GM12878 (cell line): ENCODE data around the gene CENPK. TPM values are rescaled to one million over a fixed set of nuclear protein-coding genes. Genes with fewer than 3 reads are reported as not detected.
A peak's percentile ranks its signal among the peaks of the same experiment; 100 is the strongest.

Source experiments
- ATAC-seq: fragments of 200-7000 bp; cut with Tn5 transposase; 3 replicates; pipeline ENCODE4 v1.9.1; 2020; ENCODE audit warnings: mild to moderate bottlenecking, moderate library complexity
- BruUV-seq: library from RNA; stranded (reverse); fragments of 400-500 nt; replicated peaks from 2 replicates; lab custom pipeline; 2021; lab: Mats Ljungman, UMichigan
- CTCF ChIA-PET: fragments of 300-600 bp; sonication (Branson Sonifier 250); formaldehyde crosslinking; extraction: SDS; loops from one replicate; lab custom pipeline; 2021; ENCODE audit warnings: inconsistent platforms; lab: Yijun Ruan, JAX
- POLR2A ChIA-PET: fragments of 350-600 bp; formaldehyde crosslinking; extraction: SDS; loops from one replicate; lab custom pipeline; 2021; ENCODE audit warnings: inconsistent platforms; lab: Charles Lee
- RAD21 ChIA-PET: fragments of 300-600 bp; sonication (Branson Sonifier 250); formaldehyde crosslinking; loops from one replicate; lab custom pipeline; 2023; ENCODE audit warnings: antibody characterized with exemption; ENCODE audit not compliant: unreplicated experiment; lab: Charles Lee
- SMC1A ChIA-PET: fragments of 300-600 bp; sonication (Branson Sonifier 250); formaldehyde crosslinking; loops from one replicate; lab custom pipeline; 2023; ENCODE audit not compliant: unreplicated experiment, uncharacterized antibody; lab: Charles Lee
- DNase-seq: peaks from one replicate; pipeline ENCODE4 v3.0.0-alpha.2; 2011; ENCODE audit warnings: low read depth, low spot score
- FAIRE-seq: peaks from 3 replicates; lab custom pipeline; 2011; peaks lifted over from hg19 to GRCh38; lab: Jason Lieb, UNC
- H2AFZ ChIP-seq: 2 replicates; pipeline ENCODE4 v1.6.0; 2011; ENCODE audit warnings: low read depth, low read length, control low read depth; ENCODE audit not compliant: control insufficient read depth
- H3K27ac ChIP-seq: 2 replicates; pipeline ENCODE4 v1.5.1; 2011; ENCODE audit warnings: control low read depth; ENCODE audit not compliant: control insufficient read depth, insufficient read depth
- H3K27me3 ChIP-seq, 2 experiments: replicated peaks in 1 of 2; 2 replicates each; pipeline versions ENCODE4 v1.6.0 to v1.6.1; 2011; ENCODE audit warnings: low read length in 1 of 2; ENCODE audit not compliant: control insufficient read depth in 2 of 2, insufficient read depth in 2 of 2
- H3K36me3 ChIP-seq, 2 experiments: 2 replicates each; pipeline ENCODE4 v1.5.1; 2011; ENCODE audit warnings: low read length in 1 of 2; ENCODE audit not compliant: control insufficient read depth in 2 of 2, insufficient read depth in 2 of 2
- H3K4me1 ChIP-seq: 2 replicates; pipeline ENCODE4 v1.6.1; 2011; ENCODE audit warnings: mild to moderate bottlenecking, low read length, moderate library complexity, mixed read lengths; ENCODE audit not compliant: control insufficient read depth, insufficient read depth
- H3K4me2 ChIP-seq: 2 replicates; pipeline ENCODE4 v1.6.0; 2011; ENCODE audit warnings: control low read depth; ENCODE audit not compliant: control insufficient read depth, insufficient read depth
- H3K4me3 ChIP-seq: fragments of 200-600 bp; sonication (generic); 2 replicates; pipeline ENCODE4 v1.5.1; 2016
- H3K79me2 ChIP-seq: 2 replicates; pipeline ENCODE4 v1.6.0; 2011; ENCODE audit warnings: low read length; ENCODE audit not compliant: control insufficient read depth, insufficient read depth
- H3K9ac ChIP-seq: 2 replicates; pipeline ENCODE4 v1.8.0; 2011; ENCODE audit warnings: low read length, control low read depth, mixed read lengths; ENCODE audit not compliant: control insufficient read depth, insufficient read depth
- H3K9me3 ChIP-seq: replicated peaks from 3 replicates; pipeline ENCODE4 v1.5.1; 2011; ENCODE audit warnings: mild to moderate bottlenecking, low read length; ENCODE audit not compliant: control insufficient read depth, insufficient read depth
- H4K20me1 ChIP-seq: 2 replicates; pipeline ENCODE4 v1.6.0; 2011; ENCODE audit not compliant: control insufficient read depth, insufficient read depth
- BHLHE40 ChIP-seq, 2 experiments: fragments of 450-650 bp in 1 of 2; IDR thresholded peaks; 2 replicates each; pipeline ENCODE4 v1.6.1; 2011 to 2017; ENCODE audit warnings: low read depth in 2 of 2, borderline replicate concordance in 1 of 2, improper control_type of control experiment in 1 of 2, low read length in 1 of 2, mild to moderate bottlenecking in 1 of 2
- CBFB ChIP-seq: IDR thresholded peaks from 2 replicates; pipeline ENCODE4 v1.6.1; 2016; ENCODE audit warnings: antibody characterized with exemption, low read depth
- CREB1 ChIP-seq: IDR thresholded peaks from 2 replicates; pipeline ENCODE4 v1.6.1; 2012; ENCODE audit warnings: low read depth, mild to moderate bottlenecking, inconsistent platforms
- HCFC1 ChIP-seq: fragments of 150-350 bp; IDR thresholded peaks from 2 replicates; pipeline ENCODE4 v1.6.1; 2014; ENCODE audit warnings: low read length
- MTA3 ChIP-seq: IDR thresholded peaks from 2 replicates; pipeline ENCODE4 v1.6.1; 2012; ENCODE audit warnings: low read length, inconsistent platforms, borderline replicate concordance
- NRF1 ChIP-seq: conservative IDR thresholded peaks from 2 replicates; pipeline ENCODE4 v1.6.1; 2011; ENCODE audit warnings: mild to moderate bottlenecking, low read depth, low read length, improper control_type of control experiment
- PAX8 ChIP-seq: fragments of 450-650 bp; IDR thresholded peaks from 2 replicates; pipeline ENCODE4 v1.6.1; 2017; ENCODE audit warnings: mild to moderate bottlenecking, moderate library complexity
- RAD51 ChIP-seq: fragments of 450-650 bp; IDR thresholded peaks from 2 replicates; pipeline ENCODE4 v1.6.1; 2016; ENCODE audit warnings: moderate library complexity, mild to moderate bottlenecking, inconsistent platforms
- SIN3A ChIP-seq: IDR thresholded peaks from 2 replicates; pipeline ENCODE4 v1.6.1; 2012; ENCODE audit warnings: low read depth, low read length, improper control_type of control experiment
- TARDBP ChIP-seq: IDR thresholded peaks from 2 replicates; pipeline ENCODE4 v1.6.1; 2016; ENCODE audit warnings: borderline replicate concordance
- TCF12 ChIP-seq: IDR thresholded peaks from 2 replicates; pipeline ENCODE4 v1.6.1; 2011; ENCODE audit warnings: low read depth, mild to moderate bottlenecking, low read length
- YBX1 ChIP-seq: fragments of 450-650 bp; IDR thresholded peaks from 2 replicates; pipeline ENCODE4 v1.6.1; 2016; ENCODE audit warnings: antibody characterized with exemption
- ZNF217 ChIP-seq: fragments of 450-650 bp; IDR thresholded peaks from 2 replicates; pipeline ENCODE4 v1.6.1; 2017; ENCODE audit warnings: antibody characterized with exemption, mild to moderate bottlenecking
- ZNF274 ChIP-seq: IDR thresholded peaks from one replicate; pipeline ENCODE4 v1.8.0; 2011; ENCODE audit not compliant: insufficient read length, insufficient read depth
- WGBS: methylation state at CpG from one replicate; pipeline ENCODE4 v1.1.6; 2016; ENCODE audit warnings: low lambda C conversion rate; ENCODE audit not compliant: insufficient replicate concordance, insufficient coverage; ENCODE audit errors: missing lambda C conversion rate; 5-methylcytosine and 5-hydroxymethylcytosine counted together
- in situ Hi-C: fragments of 300-500 bp; cut with MboI; formaldehyde crosslinking; loops from 9 replicates; pipeline ENCODE4 v1.14.3; 2018; ENCODE audit warnings: mixed read lengths
- intact Hi-C: fragments of 100-400 bp; cut with micrococcal nuclease; formaldehyde crosslinking; loops from one replicate; pipeline ENCODE4 v1.14.2; 2022; ENCODE audit not compliant: unreplicated experiment
- polyA plus RNA-seq, 11 experiments: library from polyadenylated mRNA; depleted of rRNA in 4 of 11; unstranded in 6 of 11; stranded (reverse) in 5 of 11; fragments of >200 nt; fragmentation: Nextera tagmentation in 4 of 11; fragmentation: Illumina TruSeq in 1 of 11; extraction: Ambion mirVana in 4 of 11; extraction: Trizol in 1 of 11; gene quantifications; 1 replicate in 1 of 11; 2 replicates in 10 of 11; pipeline versions ENCODE4 v1.2.1 to v1.2.3, GENCODE V29; 2011 to 2016; ENCODE audit warnings: inconsistent platforms in 2 of 11, missing spikeins in 2 of 11, low read depth in 1 of 11
- total RNA-seq, 4 experiments: library from RNA; depleted of rRNA in 3 of 4; stranded (reverse); fragments of >200 nt in 3 of 4; fragmentation: Illumina TruSeq in 1 of 4; extraction: Trizol in 1 of 4; gene quantifications; 2 replicates each; pipeline versions ENCODE4 v1.2.1 to v1.2.3, GENCODE V29; 2013 to 2021

CENPK gene
- total and polyA plus RNA-seq, 10 of the 15 experiments (the other 5 are each of a cell fraction or from before 2014, with no cell fraction given), result 29.5 to 94.3 (median 43.2) TPM

DNA sequence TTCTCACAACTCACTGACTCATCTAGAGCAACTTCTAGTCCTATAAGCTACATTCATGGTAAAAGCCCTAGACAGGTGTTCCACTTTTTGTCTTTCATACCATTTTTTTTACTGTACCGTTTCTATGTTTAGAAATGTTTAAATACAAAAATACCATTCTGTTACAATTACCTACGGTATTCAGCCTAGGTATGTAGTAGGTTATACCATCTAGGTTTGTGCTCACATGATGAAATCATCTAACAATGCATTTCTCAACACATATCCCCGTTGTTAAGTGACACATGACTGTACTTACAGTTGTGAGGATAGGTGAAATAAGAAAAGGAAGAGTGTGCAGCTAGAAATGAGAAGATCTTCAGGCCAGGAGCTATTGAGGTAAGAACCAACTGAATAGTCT, 6.2 kb downstream of the CENPK start:
- Histone ChIP-seq H3K4me2 (no peak overlapping the region), H3K27ac (no peak overlapping the region), H3K4me1 (no peaks in the 10 kb centered on the region), H3K36me3 (no peaks in the 10 kb centered on the region; a peak in 1 of 4 replicates), H3K27me3 (no peaks in the 10 kb centered on the region), H4K20me1 (no peaks in the 10 kb centered on the region), H3K4me3 (no peak overlapping the region), H2AFZ (no peak overlapping the region), H3K9me3 (no peaks in the 10 kb centered on the region), H3K9ac (no peak overlapping the region), H3K79me2 (peaks cover 16% of the 10 kb centered on the region)
- CTCF ChIA-PET, result interaction anchor here (1.2 kb wide), 1 partner anchor 74 kb away, joined by 3 read pairs; the partner anchor contains the start of gene ADAMTS6
- 100% methylated on average over 3 of the region's 3 CpGs for WGBS
- FAIRE-seq, result no peak
- no TSS peak for BruUV-seq
- intact Hi-C loops (no loop called here), in situ Hi-C loops (no loop called here)
- peak; percentile 44 for ATAC-seq
- no peak for TF ChIP-seq SIN3A
- no peak for TF ChIP-seq CREB1
- no peak for TF ChIP-seq ZNF217
- no peak for TF ChIP-seq MTA3
- no peak for TF ChIP-seq RAD51
- no peak for TF ChIP-seq ZNF274
- no peak for TF ChIP-seq HCFC1
- no peak for TF ChIP-seq CBFB
- no peak for TF ChIP-seq YBX1
- no peak for TF ChIP-seq BHLHE40 (IDR thresholded peaks at IDR 0.05; ENCODE audit: borderline replicate concordance in 1 of 2, low read depth in 2 of 2, low read length in 1 of 2)
- no peak for TF ChIP-seq NRF1
- no peak for TF ChIP-seq PAX8
- no peak for TF ChIP-seq TCF12
- no peak for TF ChIP-seq TARDBP
- POLR2A ChIA-PET, result no interaction called here
- SMC1A ChIA-PET, result interaction anchor here (0.7 to 2.0 kb wide), 7 partner anchors 9 to 790 kb away, joined by 3 to 5 read pairs (median 3); no protein-coding TSS in a partner anchor
- RAD21 ChIA-PET, result interaction anchor here (1.6 kb wide), 1 partner anchor 11 kb away, joined by 3 read pairs; no protein-coding TSS in a partner anchor
- DNase-seq, result no peak
